HG02759 (cell line): ENCODE data around the gene PRKCSH.

Experiments
- ATAC-seq: cut with Tn5 transposase; IDR thresholded peaks from one replicate; pipeline ENCODE4 v1.9.1; 2021; ENCODE audit warnings: mild to moderate bottlenecking, moderate library complexity; ENCODE audit not compliant: unreplicated experiment

PRKCSH gene

DNA sequence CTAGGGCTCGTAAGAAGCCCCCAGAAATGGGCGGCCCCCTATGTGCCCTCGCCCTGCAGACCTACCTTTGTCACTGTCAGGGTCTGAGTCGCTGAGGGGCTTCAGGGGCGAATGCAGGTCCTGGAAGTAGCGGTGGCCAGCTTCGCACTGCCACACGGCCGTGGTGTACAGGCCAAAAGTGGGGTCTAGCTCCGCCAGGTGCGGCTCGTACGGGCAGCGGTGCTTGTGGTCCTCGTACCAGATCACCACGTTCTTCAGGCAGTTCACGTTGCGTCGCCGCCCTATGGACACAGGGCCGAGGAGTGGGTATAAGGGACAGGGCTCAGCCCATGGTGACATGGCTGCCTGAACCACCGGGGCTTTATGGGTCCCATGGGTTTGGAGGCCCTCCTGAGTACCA lies 60.5 kb downstream of the PRKCSH start:
- no peak for ATAC-seq

DNA sequence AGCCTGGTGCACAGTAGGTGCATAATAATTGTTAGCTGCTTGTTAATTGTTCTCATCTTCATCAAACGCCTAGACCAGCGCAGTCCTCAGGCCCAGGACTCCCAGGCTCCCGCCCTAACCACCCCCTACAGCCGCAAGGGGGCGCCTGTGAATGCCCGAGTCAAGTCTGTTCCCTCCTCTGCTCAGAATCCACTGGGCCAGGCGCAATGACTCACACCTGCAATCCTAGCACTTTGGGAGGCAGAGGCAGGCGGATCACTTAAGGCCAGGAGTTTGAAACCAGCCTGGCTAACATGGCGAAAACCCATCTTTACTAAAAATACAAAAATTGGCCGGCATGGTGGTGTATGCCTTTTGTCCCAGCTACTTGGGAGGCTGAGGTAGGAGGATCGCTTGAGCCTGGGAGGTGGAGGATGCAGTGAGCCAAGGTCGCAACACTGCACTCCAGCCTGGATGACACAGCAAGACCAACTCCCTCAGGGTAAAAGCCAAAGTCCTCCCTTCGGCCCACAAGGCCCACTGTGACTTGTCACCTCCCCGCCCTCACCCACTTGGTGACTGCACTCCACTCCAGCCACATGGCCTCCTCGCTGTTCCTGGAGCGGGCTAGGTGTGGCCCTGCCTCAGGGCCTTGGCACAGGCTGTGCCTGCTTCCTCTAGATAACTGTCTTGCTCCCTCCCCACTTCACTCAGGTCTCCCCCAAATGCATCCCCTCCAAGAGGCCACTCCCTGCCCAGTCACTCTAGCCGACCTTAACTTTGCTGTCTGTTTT lies 61.1 kb downstream of the PRKCSH start:
- ATAC-seq = no peak

DNA sequence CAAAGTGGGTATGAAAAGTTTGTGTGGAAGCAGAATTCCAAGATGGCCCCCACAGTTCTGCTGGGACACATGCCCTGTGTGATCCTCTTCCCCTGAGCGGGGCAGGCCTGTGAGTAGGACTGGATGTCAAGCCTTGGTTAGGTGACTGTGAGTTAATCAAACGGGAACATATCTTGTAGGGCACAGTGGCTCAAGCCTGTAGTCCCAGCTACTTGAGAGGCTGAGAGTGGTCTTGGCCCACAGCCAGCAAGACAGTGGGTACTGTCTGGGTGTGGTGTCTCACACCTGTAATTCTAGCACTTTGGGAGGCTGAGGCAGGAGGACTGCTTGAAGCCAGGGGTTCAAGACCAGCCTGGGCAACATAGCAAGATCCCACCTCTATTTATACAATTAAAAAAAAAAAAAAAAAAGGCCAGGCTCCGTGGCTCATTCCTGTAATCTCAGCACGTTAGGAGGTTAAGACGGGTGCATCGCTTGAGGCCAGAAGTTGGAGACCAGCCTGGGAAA lies 63.8 kb downstream of the PRKCSH start:
- ATAC-seq = no peak

DNA sequence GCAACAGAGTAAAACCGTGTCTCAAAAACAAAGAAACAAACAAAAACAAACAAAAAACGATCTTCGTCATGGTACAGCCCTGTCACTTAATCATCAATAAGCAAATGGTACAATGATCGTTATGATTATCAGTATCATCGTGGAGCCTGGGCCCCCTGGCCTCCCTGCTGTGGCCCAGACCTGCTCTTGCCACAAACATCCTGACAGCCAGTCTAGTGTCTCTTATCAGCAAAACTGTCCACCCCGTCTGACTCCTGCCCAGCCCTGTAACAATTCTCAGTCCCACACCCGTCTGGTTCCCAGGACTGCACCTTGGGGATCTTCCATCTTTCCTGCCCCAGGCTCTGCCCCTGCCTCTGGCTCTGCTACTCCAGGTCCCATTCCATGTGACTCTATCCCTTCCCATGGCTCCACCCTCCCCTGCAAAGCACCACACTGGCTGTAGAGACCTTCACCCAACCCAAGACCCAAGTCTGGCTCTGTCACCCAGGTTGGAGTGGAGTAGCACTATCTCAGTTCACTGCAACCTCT lies 64.5 kb downstream of the PRKCSH start:
- no peak for ATAC-seq
